ENCODE measurements around the gene PTPRN2. TPM values are rescaled to one million over a fixed set of nuclear protein-coding genes. Genes with fewer than 3 reads are reported as not detected.

The PTPRN2 gene
- total RNA-seq, 1 donor: 0.09 TPM

DNA sequence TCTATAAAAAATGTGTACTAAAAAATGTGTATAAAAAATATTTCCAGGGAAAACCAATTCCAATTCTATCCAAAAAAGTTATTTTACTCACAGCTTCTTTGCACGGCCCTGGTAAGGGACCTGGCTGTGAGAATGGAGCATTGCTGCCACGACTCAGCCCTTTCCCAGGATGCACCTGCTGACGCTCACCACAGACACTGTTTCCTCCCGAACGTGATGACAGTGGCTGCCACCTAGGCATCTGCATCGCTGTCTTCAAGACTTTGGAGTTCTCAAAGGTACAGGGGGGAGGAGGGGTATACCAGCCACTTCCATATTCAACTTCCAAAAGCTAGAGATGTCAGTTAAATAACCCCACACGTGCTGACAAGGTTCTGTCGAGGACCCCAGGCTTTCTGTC, 23.9 kb upstream of the PTPRN2 start:
- DNase-seq (ENCODE audit: low read depth): no peak
- H3K4me3 ChIP-seq (ENCODE audit: low read depth, low read length): no peak overlapping the region
- TF ChIP-seq, protein P1, sequence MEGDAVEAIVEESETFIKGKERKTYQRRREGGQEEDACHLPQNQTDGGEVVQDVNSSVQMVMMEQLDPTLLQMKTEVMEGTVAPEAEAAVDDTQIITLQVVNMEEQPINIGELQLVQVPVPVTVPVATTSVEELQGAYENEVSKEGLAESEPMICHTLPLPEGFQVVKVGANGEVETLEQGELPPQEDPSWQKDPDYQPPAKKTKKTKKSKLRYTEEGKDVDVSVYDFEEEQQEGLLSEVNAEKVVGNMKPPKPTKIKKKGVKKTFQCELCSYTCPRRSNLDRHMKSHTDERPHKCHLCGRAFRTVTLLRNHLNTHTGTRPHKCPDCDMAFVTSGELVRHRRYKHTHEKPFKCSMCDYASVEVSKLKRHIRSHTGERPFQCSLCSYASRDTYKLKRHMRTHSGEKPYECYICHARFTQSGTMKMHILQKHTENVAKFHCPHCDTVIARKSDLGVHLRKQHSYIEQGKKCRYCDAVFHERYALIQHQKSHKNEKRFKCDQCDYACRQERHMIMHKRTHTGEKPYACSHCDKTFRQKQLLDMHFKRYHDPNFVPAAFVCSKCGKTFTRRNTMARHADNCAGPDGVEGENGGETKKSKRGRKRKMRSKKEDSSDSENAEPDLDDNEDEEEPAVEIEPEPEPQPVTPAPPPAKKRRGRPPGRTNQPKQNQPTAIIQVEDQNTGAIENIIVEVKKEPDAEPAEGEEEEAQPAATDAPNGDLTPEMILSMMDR (IDR thresholded peaks at IDR 0.05; ENCODE audit: insufficient read depth, low read length): no peak

DNA sequence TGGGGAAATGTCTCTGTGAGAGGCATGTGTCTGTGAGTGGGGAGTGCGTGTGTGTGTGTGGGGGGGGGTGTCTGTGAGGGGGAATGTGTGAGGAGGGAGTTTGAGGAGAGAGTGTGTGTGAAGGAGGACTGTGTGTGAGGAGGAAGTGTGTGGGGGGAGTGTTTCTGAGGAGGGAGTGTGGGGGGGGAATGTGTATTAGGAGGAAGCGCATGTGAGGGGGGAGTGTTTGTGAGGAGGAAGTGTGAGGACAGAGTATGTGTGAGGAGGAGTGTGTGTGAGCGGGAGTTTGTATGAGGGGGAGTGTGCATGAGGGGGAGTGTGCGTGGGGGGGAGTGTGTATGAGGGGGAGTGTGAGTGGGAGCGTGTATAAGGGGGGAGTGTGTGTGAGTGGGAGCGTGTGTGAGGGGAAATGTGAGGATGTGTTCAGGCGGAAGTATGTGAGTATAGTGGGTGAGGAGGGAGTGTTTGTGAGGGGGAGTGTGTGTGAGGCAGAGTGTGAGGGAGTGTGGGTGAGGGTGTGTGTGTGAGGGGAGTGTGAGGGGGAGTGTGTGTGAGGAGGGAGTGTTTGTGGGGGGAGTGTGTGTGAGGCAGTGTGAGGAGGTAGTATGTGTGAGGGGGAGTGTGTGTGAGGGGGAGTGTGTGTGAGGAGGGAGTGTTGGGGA, 21.8 kb upstream of the PTPRN2 start:
- TF ChIP-seq, protein P1 (IDR thresholded peaks at IDR 0.05; ENCODE audit: insufficient read depth, low read length): no peak
- H3K4me3 ChIP-seq (ENCODE audit: low read depth, low read length): no peak overlapping the region
- DNase-seq (ENCODE audit: low read depth): no peak

DNA sequence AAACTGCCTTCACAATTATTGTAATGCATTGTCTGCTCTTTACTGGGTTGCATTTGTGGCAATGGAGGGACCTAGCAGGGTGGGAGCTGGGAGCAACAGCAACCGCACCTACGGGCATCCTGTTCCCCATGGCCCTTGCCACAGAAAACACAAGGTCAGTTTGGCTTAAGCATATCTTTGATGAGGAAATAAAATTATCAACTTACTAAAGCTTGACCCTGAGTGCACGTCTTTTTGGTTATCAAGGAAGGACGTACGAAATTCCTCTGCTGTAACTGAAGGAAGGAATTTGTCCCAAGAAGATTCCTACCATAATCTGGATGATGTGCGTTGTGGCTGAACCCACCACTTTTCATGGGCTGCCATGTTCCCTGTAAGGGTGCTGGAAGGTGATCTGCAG, 19.9 kb upstream of the PTPRN2 start:
- no peak overlapping the region for H3K4me3 ChIP-seq (ENCODE audit: low read depth, low read length)
- TF ChIP-seq, protein P1 (IDR thresholded peaks at IDR 0.05; ENCODE audit: insufficient read depth, low read length): no peak
- no peak for DNase-seq (ENCODE audit: low read depth)

DNA sequence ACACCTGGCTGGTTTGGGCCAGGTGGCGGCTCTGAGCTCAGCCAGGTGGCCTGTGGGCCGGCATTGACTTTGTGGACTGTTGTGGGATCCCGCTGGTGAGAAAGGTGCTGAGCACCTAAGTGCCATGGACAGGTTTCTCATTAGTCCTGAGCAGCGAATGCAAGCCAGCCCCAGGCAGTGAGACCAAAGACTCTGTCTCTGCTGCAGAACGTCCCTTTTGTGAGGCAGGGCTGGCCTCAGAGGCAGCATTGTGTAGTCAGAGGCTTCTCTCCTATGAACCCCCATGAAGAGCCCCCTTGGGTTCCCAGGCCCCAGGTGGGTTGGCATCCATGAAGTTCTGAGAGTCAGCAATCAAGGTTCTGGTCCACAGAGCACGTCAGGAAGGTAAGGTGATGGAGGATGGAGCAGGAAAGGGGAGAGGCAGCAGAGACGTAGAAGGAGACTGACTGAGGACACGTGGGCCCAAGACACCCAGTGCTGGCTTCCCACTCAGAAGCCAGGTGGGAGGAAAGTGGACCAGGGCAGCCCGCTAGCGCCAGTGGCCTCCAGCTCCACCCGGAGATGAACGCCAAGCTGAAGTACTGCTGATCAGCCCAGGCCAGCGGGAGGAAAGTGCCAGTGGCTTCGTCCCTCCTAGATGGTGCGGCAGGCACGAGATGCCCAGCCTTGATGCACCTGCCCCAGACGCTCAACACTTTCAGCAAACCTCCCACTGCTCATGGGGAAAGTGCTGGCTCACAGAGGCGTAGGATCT, 19.2 kb upstream of the PTPRN2 start:
- H3K4me3 ChIP-seq (ENCODE audit: low read depth, low read length): no peak overlapping the region
- TF ChIP-seq, protein P1 (IDR thresholded peaks at IDR 0.05; ENCODE audit: insufficient read depth, low read length): no peak
- no peak for DNase-seq (ENCODE audit: low read depth)

DNA sequence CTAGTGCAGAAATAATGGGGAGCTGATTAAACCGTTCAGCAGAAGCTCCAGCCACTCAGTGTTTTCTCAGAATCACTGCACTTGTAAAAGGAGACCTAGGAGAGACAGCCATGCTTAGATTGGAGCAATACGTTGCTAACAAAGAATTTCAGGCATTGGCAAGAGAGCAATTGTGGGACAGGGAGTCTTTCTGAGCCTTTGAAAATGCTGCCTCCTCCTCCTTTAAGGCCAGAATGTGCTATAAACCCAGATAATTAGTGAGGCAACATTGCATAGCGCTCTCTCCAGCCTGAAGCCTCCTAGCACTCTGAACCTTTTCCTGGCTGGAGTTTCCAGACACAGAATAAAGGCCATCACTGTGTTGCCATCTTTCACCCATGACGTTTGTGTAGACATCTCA, 18.5 kb upstream of the PTPRN2 start:
- TF ChIP-seq, protein P1 (IDR thresholded peaks at IDR 0.05; ENCODE audit: insufficient read depth, low read length): no peak
- H3K4me3 ChIP-seq (ENCODE audit: low read depth, low read length): no peak overlapping the region
- DNase-seq (ENCODE audit: low read depth): peak; percentile 5

DNA sequence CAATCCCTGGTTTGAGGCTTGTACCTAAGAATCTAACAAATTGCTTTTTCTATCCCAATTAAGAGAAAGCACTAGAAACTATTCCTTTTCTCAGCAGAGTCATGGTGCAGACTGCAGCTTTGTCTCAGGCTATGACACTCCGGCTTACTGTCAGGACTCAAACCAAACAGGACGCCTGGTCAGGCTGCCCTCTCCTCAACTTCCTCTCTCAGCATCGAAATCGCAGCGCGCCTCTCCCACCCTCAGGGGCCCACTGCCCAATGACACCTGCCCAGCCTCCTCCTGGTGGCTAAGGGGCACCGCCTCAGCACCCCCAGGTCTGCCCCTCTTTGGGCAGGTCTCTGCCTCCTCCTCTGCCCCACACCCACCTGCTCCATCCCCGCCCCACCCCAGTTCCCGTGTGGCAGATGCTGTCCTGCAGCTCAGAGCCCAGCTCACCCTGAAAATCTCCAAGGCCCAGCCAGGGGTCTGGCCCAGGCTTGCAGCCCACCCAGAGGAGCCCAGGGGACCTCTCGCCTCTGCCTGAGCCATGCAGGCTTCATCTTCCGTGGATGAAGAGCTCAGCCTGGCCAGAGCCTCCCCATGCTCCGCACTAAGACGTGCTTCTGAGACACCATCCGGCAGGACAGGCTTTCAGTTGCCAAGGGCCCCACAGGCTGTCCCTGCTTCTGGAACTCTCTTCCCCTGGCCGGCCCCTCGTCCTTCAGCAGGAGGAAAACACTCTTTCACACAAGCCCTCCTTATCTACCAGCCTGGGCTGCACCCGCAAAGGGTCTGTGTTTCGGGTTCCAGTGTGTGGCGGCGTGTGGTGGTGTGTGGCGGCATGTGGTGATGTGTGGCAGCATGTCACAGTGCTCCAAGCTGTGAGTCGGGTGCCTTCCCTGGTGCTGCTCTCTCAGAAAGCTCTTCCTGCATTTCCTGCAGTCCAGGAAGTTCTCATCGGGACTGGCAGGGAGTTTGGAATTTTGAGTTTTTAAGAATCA, 16.4 kb upstream of the PTPRN2 start:
- TF ChIP-seq, protein P1 (IDR thresholded peaks at IDR 0.05; ENCODE audit: insufficient read depth, low read length): no peak
- H3K4me3 ChIP-seq (ENCODE audit: low read depth, low read length): no peak overlapping the region
- no peak for DNase-seq (ENCODE audit: low read depth)

Measured in fibroblast of the aortic adventitia (primary cell).